ENCODE results near the gene ARG2. TPM values are rescaled to one million over a fixed set of nuclear protein-coding genes. Genes with fewer than 3 reads are reported as not detected.

Gene ARG2
- polyA plus RNA-seq, 1 donor from 2014 or later = 204 TPM

DNA sequence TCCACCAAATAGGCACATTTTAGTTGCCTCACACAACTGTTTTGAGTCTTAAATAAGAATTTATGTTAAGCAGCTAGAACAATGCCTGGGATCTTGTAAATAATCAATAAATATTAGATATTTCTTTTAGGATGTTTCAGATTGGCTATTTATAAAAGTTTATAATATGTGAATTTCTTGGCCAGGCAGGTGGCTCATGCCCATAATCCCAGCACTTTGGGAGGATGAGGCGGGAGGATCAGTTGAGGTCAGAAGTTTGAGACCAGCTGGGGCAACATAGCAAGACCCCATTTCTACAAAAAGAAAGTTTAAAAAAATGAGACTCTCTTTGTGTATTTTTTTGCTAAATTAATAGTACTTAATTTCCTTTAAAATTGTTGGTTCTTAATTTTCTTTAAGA is 21.8 kb downstream of the ARG2 start:
- TF ChIP-seq, protein P1, sequence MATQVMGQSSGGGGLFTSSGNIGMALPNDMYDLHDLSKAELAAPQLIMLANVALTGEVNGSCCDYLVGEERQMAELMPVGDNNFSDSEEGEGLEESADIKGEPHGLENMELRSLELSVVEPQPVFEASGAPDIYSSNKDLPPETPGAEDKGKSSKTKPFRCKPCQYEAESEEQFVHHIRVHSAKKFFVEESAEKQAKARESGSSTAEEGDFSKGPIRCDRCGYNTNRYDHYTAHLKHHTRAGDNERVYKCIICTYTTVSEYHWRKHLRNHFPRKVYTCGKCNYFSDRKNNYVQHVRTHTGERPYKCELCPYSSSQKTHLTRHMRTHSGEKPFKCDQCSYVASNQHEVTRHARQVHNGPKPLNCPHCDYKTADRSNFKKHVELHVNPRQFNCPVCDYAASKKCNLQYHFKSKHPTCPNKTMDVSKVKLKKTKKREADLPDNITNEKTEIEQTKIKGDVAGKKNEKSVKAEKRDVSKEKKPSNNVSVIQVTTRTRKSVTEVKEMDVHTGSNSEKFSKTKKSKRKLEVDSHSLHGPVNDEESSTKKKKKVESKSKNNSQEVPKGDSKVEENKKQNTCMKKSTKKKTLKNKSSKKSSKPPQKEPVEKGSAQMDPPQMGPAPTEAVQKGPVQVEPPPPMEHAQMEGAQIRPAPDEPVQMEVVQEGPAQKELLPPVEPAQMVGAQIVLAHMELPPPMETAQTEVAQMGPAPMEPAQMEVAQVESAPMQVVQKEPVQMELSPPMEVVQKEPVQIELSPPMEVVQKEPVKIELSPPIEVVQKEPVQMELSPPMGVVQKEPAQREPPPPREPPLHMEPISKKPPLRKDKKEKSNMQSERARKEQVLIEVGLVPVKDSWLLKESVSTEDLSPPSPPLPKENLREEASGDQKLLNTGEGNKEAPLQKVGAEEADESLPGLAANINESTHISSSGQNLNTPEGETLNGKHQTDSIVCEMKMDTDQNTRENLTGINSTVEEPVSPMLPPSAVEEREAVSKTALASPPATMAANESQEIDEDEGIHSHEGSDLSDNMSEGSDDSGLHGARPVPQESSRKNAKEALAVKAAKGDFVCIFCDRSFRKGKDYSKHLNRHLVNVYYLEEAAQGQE (IDR thresholded peaks at IDR 0.05; ENCODE audit: borderline replicate concordance) = no peak
- TF ChIP-seq TAF1 (IDR thresholded peaks at IDR 0.05; ENCODE audit: low read depth) = no peak
- no peaks in the 10 kb centered on the region for H3K9me2 ChIP-seq (ENCODE audit: insufficient read depth, low read length)
- no peak overlapping the region for H3K9ac ChIP-seq (ENCODE audit: low read length)
- H3K27ac ChIP-seq (ENCODE audit: low read length) = no peak overlapping the region
- H3K36me3 ChIP-seq (ENCODE audit: insufficient read depth, low read length) = no peaks in the 10 kb centered on the region
- H2AFZ ChIP-seq (ENCODE audit: low read depth, low read length) = no peak overlapping the region
- H4K20me1 ChIP-seq (ENCODE audit: insufficient read depth) = no peaks in the 10 kb centered on the region
- H3K4me3 ChIP-seq (ENCODE audit: low read length) = no peak overlapping the region
- H3K79me2 ChIP-seq (replicated peaks; ENCODE audit: insufficient read depth, low read length) = no peaks in the 10 kb centered on the region
- no peak overlapping the region for H3K4me2 ChIP-seq (ENCODE audit: low read length)
- no peaks in the 10 kb centered on the region for H3F3A ChIP-seq (ENCODE audit: insufficient read depth, low read length, poor library complexity, severe bottlenecking)
- H3K9me3 ChIP-seq (ENCODE audit: low read length) = no peaks in the 10 kb centered on the region
- H3K27me3 ChIP-seq (ENCODE audit: insufficient read depth, low read depth, low read length) = no peaks in the 10 kb centered on the region

DNA sequence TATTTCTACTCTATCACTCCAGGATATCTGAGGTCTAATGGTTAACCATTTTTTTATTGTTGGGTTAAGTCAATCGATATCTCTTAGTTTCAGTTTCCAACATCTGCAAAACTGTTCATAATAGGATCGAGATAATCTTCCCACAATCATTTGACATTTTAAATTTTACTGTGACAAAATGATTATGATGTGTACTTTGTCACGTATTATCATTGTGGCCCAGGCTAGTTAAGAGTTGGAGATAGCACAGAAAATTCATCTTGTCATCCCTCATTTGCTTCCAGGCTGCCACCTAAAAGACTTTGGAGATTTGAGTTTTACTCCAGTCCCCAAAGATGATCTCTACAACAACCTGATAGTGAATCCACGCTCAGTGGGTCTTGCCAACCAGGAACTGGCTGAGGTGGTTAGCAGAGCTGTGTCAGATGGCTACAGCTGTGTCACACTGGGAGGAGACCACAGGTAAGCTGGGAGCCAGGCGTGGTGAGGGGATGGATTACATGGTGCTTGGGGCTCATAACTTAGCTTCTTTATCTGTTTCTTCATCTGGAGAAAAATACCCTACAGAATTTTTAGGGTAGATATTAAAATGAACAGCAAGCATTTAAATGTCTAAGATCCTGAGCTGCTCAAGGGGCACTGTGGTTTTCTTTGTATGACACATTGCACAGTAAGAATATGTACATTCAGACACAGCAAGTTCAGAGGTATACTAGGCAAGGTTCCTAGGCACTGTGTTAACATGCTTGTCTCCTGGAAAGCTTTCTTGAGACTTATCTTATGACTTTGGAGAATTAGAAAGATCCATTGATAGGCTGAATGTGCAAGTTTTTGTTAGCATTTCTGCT is 22.4 kb downstream of the ARG2 start:
- H3K27me3 ChIP-seq (ENCODE audit: insufficient read depth, low read depth, low read length) = no peaks in the 10 kb centered on the region
- H2AFZ ChIP-seq (ENCODE audit: low read depth, low read length) = no peak overlapping the region
- H3K4me2 ChIP-seq (ENCODE audit: low read length) = no peak overlapping the region
- no peak overlapping the region for H3K9ac ChIP-seq (ENCODE audit: low read length)
- no peaks in the 10 kb centered on the region for H3K79me2 ChIP-seq (replicated peaks; ENCODE audit: insufficient read depth, low read length)
- TF ChIP-seq EP300 (conservative IDR thresholded peaks at IDR 0.05; ENCODE audit: poor library complexity, severe bottlenecking) (no peak), EZH2 (IDR thresholded peaks at IDR 0.05; ENCODE audit: borderline replicate concordance, insufficient read depth, low read length, poor library complexity, severe bottlenecking) (no peak), MXI1 (conservative IDR thresholded peaks at IDR 0.05; ENCODE audit: poor library complexity, severe bottlenecking) (no peak), SMC3 (conservative IDR thresholded peaks at IDR 0.05; ENCODE audit: poor library complexity) (no peak), TAF1 (IDR thresholded peaks at IDR 0.05; ENCODE audit: low read depth) (no peak), POLR2AphosphoS5 (IDR thresholded peaks at IDR 0.05) (no peak), RAD21 (conservative IDR thresholded peaks at IDR 0.05) (no peak)
- TF ChIP-seq, protein P1 (IDR thresholded peaks at IDR 0.05; ENCODE audit: borderline replicate concordance) = no peak
- TF ChIP-seq, protein P2, sequence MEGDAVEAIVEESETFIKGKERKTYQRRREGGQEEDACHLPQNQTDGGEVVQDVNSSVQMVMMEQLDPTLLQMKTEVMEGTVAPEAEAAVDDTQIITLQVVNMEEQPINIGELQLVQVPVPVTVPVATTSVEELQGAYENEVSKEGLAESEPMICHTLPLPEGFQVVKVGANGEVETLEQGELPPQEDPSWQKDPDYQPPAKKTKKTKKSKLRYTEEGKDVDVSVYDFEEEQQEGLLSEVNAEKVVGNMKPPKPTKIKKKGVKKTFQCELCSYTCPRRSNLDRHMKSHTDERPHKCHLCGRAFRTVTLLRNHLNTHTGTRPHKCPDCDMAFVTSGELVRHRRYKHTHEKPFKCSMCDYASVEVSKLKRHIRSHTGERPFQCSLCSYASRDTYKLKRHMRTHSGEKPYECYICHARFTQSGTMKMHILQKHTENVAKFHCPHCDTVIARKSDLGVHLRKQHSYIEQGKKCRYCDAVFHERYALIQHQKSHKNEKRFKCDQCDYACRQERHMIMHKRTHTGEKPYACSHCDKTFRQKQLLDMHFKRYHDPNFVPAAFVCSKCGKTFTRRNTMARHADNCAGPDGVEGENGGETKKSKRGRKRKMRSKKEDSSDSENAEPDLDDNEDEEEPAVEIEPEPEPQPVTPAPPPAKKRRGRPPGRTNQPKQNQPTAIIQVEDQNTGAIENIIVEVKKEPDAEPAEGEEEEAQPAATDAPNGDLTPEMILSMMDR (IDR thresholded peaks at IDR 0.05; ENCODE audit: poor library complexity, severe bottlenecking) = no peak
- no peaks in the 10 kb centered on the region for H4K20me1 ChIP-seq (ENCODE audit: insufficient read depth)
- no peaks in the 10 kb centered on the region for H3K9me2 ChIP-seq (ENCODE audit: insufficient read depth, low read length)
- H3K9me3 ChIP-seq (ENCODE audit: low read length) = no peaks in the 10 kb centered on the region
- no peak overlapping the region for H3K4me3 ChIP-seq (ENCODE audit: low read length)
- peaks cover 2% of the 10 kb centered on the region for H3K36me3 ChIP-seq (ENCODE audit: insufficient read depth, low read length)
- no peak overlapping the region for H3K27ac ChIP-seq (ENCODE audit: low read length)
- H3F3A ChIP-seq (ENCODE audit: insufficient read depth, low read length, poor library complexity, severe bottlenecking) = no peaks in the 10 kb centered on the region

Data from neural cell (in vitro differentiated cells).